HL-60 (cell line): ENCODE measurements around the gene CXXC5.

ENCODE experiments used
- DNase-seq, 2 experiments: peaks; one replicate each; pipeline ENCODE4 v3.0.0-alpha.2; 2010 to 2020; ENCODE audit warnings: low read depth in 1 of 2, low spot score in 1 of 2
- H3K27ac ChIP-seq: fragments of 250-450 bp; sonication (Bioruptor Pico); replicated peaks from 2 replicates; pipeline ENCODE4 v1.5.1; 2020; ENCODE audit warnings: mild to moderate bottlenecking, moderate library complexity
- H3K27me3 ChIP-seq: fragments of 250-450 bp; sonication (Bioruptor Pico); 2 replicates; pipeline ENCODE4 v1.5.1; 2021; ENCODE audit warnings: mild to moderate bottlenecking, moderate library complexity; ENCODE audit not compliant: insufficient read depth, poor library complexity, severe bottlenecking
- H3K4me3 ChIP-seq: replicated peaks from 2 replicates; pipeline ENCODE4 v1.5.1; 2011; ENCODE audit warnings: mild to moderate bottlenecking, control low read depth, low read length; ENCODE audit not compliant: insufficient read depth
- GABPA ChIP-seq: IDR thresholded peaks from 2 replicates; pipeline ENCODE4 v1.6.1; 2012; ENCODE audit warnings: low read depth
- POLR2AphosphoS5 ChIP-seq: IDR thresholded peaks from 2 replicates; pipeline ENCODE4 v1.6.1; 2012; ENCODE audit warnings: low read depth
- SPI1 ChIP-seq: IDR thresholded peaks from 2 replicates; pipeline ENCODE4 v1.6.1; 2012; ENCODE audit warnings: low read depth, mild to moderate bottlenecking, borderline replicate concordance
- TF ChIP-seq, protein P1 (sequence below): IDR thresholded peaks from one replicate; pipeline ENCODE4 v1.5.1; 2011; ENCODE audit warnings: low read length, control low read depth, inconsistent platforms; ENCODE audit not compliant: insufficient read depth
- TF ChIP-seq, protein P2 (sequence below): IDR thresholded peaks from 2 replicates; pipeline ENCODE4 v1.6.1; 2012; ENCODE audit warnings: low read depth; ENCODE audit not compliant: insufficient replicate concordance

CXXC5 gene

DNA sequence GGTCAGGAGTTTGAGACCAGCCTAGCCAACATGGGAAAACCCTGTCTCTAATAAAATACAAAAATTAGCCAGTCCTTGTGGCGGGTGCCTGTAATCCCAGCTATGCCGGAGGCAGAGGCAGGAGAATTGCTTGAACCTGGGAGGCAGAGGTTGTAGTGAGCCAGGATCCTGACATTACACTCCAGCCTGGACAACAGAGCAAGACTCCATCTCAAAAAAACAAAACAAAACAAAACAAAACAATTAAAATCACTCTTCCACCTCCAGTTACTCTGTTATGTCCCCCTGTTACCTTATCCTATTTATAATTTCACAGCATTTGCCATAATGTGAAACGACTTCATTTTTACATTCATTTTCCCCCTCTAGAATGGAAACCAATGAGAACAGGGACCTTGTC, 54.4 kb downstream of the CXXC5 start:
- DNase-seq = no peak
- TF ChIP-seq GABPA (no peak), SPI1 (no peak)
- TF ChIP-seq, protein P1, sequence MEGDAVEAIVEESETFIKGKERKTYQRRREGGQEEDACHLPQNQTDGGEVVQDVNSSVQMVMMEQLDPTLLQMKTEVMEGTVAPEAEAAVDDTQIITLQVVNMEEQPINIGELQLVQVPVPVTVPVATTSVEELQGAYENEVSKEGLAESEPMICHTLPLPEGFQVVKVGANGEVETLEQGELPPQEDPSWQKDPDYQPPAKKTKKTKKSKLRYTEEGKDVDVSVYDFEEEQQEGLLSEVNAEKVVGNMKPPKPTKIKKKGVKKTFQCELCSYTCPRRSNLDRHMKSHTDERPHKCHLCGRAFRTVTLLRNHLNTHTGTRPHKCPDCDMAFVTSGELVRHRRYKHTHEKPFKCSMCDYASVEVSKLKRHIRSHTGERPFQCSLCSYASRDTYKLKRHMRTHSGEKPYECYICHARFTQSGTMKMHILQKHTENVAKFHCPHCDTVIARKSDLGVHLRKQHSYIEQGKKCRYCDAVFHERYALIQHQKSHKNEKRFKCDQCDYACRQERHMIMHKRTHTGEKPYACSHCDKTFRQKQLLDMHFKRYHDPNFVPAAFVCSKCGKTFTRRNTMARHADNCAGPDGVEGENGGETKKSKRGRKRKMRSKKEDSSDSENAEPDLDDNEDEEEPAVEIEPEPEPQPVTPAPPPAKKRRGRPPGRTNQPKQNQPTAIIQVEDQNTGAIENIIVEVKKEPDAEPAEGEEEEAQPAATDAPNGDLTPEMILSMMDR = no peak
- TF ChIP-seq, protein P2, sequence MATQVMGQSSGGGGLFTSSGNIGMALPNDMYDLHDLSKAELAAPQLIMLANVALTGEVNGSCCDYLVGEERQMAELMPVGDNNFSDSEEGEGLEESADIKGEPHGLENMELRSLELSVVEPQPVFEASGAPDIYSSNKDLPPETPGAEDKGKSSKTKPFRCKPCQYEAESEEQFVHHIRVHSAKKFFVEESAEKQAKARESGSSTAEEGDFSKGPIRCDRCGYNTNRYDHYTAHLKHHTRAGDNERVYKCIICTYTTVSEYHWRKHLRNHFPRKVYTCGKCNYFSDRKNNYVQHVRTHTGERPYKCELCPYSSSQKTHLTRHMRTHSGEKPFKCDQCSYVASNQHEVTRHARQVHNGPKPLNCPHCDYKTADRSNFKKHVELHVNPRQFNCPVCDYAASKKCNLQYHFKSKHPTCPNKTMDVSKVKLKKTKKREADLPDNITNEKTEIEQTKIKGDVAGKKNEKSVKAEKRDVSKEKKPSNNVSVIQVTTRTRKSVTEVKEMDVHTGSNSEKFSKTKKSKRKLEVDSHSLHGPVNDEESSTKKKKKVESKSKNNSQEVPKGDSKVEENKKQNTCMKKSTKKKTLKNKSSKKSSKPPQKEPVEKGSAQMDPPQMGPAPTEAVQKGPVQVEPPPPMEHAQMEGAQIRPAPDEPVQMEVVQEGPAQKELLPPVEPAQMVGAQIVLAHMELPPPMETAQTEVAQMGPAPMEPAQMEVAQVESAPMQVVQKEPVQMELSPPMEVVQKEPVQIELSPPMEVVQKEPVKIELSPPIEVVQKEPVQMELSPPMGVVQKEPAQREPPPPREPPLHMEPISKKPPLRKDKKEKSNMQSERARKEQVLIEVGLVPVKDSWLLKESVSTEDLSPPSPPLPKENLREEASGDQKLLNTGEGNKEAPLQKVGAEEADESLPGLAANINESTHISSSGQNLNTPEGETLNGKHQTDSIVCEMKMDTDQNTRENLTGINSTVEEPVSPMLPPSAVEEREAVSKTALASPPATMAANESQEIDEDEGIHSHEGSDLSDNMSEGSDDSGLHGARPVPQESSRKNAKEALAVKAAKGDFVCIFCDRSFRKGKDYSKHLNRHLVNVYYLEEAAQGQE = no peak
- Histone ChIP-seq H3K27ac (no peak overlapping the region), H3K27me3 (peaks cover 8% of the 10 kb centered on the region), H3K4me3 (no peak overlapping the region)

DNA sequence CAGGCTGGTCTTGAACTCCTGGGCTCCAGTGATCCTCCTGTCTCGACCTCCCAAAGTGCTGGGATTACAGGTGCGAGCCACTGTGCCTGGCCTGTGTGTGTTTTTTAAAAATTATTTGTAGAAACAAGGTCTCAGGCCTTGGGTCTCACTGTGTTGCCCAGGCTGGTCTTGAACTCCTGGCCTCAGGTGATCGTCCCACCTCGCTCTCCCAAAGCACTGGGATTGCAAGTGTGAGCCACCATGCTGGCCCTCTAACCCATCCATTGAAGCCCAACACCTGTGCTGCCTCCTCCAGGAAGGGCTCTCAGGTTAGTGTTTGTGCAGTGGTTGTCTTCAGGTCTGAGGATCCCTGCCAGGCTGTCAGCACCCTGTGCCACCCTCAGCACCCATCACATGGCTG, 56.6 kb downstream of the CXXC5 start:
- Histone ChIP-seq H3K27ac (no peak overlapping the region), H3K27me3 (peaks cover 5% of the 10 kb centered on the region), H3K4me3 (no peak overlapping the region)
- DNase-seq = no peak
- no peak for TF ChIP-seq POLR2AphosphoS5
- TF ChIP-seq, protein P2 = no peak
- TF ChIP-seq SPI1 = no peak
- TF ChIP-seq GABPA = no peak
- TF ChIP-seq, protein P1 = no peak

DNA sequence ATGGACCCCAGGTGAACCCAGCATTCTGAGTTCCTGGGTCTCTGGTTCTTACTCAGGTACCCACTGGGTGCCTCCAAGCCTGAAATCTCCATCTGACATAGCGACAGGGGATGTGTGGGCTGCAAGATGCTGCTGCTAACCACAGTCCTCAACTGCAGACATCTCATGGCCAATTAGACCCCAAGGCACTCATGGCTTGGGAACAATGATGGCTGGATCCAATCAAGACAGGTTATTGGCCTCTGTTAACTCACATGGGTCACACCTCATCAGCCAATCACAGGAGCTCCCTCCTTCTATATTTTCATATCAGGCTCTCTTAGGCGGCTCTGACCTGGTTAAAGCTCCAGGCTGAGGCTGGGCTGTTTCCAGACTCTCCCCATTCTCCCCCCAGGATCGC, 57.0 kb downstream of the CXXC5 start:
- H3K4me3 ChIP-seq = no peak overlapping the region
- peaks cover 5% of the 10 kb centered on the region for H3K27me3 ChIP-seq
- H3K27ac ChIP-seq = no peak overlapping the region
- TF ChIP-seq, protein P1 = no peak
- TF ChIP-seq, protein P2 = no peak
- no peak for DNase-seq
